H9 (cell line): ENCODE measurements around the gene ALDH1L1. TPM values are rescaled to one million over a fixed set of nuclear protein-coding genes. Genes with fewer than 3 reads are reported as not detected.

Experiments used
- DNase-seq: peaks from one replicate; pipeline ENCODE4 v3.0.0-alpha.2; 2017
- H2AFZ ChIP-seq: one replicate; pipeline ENCODE4 v1.6.1; 2013; ENCODE audit warnings: mild to moderate bottlenecking, low read length, control low read depth, moderate library complexity
- H2AK5ac ChIP-seq: 2 replicates; pipeline ENCODE4 v1.6.1; 2013; ENCODE audit warnings: low read length, control low read depth, mixed read lengths; ENCODE audit not compliant: insufficient read length
- H2BK120ac ChIP-seq: one replicate; pipeline ENCODE4 v1.6.1; 2013; ENCODE audit warnings: low read depth, mild to moderate bottlenecking, low read length, control low read depth, inconsistent platforms; ENCODE audit not compliant: poor library complexity, severe bottlenecking
- H2BK12ac ChIP-seq: 2 replicates; pipeline ENCODE4 v1.6.1; 2013; ENCODE audit warnings: low read length, control low read depth, mixed read lengths, low read depth; ENCODE audit not compliant: insufficient read length
- H2BK15ac ChIP-seq: 2 replicates; pipeline ENCODE4 v1.6.1; 2013; ENCODE audit warnings: low read depth, low read length, control low read depth
- H2BK20ac ChIP-seq: one replicate; pipeline ENCODE4 v1.6.1; 2013; ENCODE audit warnings: low read depth, mild to moderate bottlenecking, low read length, control low read depth, inconsistent platforms; ENCODE audit not compliant: poor library complexity, severe bottlenecking
- H2BK5ac ChIP-seq: 2 replicates; pipeline ENCODE4 v1.6.1; 2013; ENCODE audit warnings: low read length, control low read depth, mixed read lengths; ENCODE audit not compliant: insufficient read length
- H3K14ac ChIP-seq: 2 replicates; pipeline ENCODE4 v1.6.1; 2013; ENCODE audit warnings: low read length, control low read depth; ENCODE audit not compliant: insufficient read depth
- H3K18ac ChIP-seq: 2 replicates; pipeline ENCODE4 v1.6.1; 2013; ENCODE audit warnings: low read depth, mild to moderate bottlenecking, mixed read lengths, low read length, control low read depth; ENCODE audit not compliant: insufficient read length
- H3K23ac ChIP-seq: 2 replicates; pipeline ENCODE4 v1.6.1; 2013; ENCODE audit warnings: low read length, control low read depth, mixed read lengths, low read depth; ENCODE audit not compliant: insufficient read length
- H3K23me2 ChIP-seq: 2 replicates; pipeline ENCODE4 v1.6.1; 2013; ENCODE audit warnings: low read depth, mild to moderate bottlenecking, mixed read lengths, low read length, control low read depth; ENCODE audit not compliant: insufficient read length, poor library complexity, severe bottlenecking
- H3K27ac ChIP-seq: 2 replicates; pipeline ENCODE4 v1.5.1; 2013; ENCODE audit warnings: low read length, control low read depth, mixed read lengths, low read depth; ENCODE audit not compliant: insufficient read length
- H3K27me3 ChIP-seq: 2 replicates; pipeline ENCODE4 v1.6.1; 2013; ENCODE audit warnings: low read length, control low read depth, inconsistent platforms; ENCODE audit not compliant: insufficient read depth
- H3K4ac ChIP-seq: 2 replicates; pipeline ENCODE4 v1.6.1; 2013; ENCODE audit warnings: low read depth, mild to moderate bottlenecking, control low read depth, inconsistent platforms, low read length, moderate library complexity
- H3K4me1 ChIP-seq: 2 replicates; pipeline ENCODE4 v1.6.1; 2013; ENCODE audit warnings: low read length, control low read depth, inconsistent platforms; ENCODE audit not compliant: insufficient read depth
- H3K4me2 ChIP-seq: 2 replicates; pipeline ENCODE4 v1.6.1; 2013; ENCODE audit warnings: low read length, control low read depth, mixed read lengths; ENCODE audit not compliant: insufficient read length, insufficient read depth
- H3K56ac ChIP-seq: 2 replicates; pipeline ENCODE4 v1.6.1; 2013; ENCODE audit warnings: low read depth, mild to moderate bottlenecking, mixed read lengths, low read length, control low read depth; ENCODE audit not compliant: insufficient read length
- H3K79me1 ChIP-seq: 2 replicates; pipeline ENCODE4 v1.6.1; 2013; ENCODE audit warnings: low read depth, mild to moderate bottlenecking, moderate library complexity, low read length, control low read depth, inconsistent platforms; ENCODE audit not compliant: insufficient read depth, poor library complexity, severe bottlenecking
- H3K79me2 ChIP-seq: 2 replicates; pipeline ENCODE4 v1.6.1; 2013; ENCODE audit warnings: low read length, control low read depth, inconsistent platforms; ENCODE audit not compliant: insufficient read depth
- H3K9ac ChIP-seq: 2 replicates; pipeline ENCODE4 v1.6.1; 2013; ENCODE audit warnings: low read length, control low read depth, mixed read lengths; ENCODE audit not compliant: insufficient read length; ENCODE audit errors: extremely low read depth
- H3K9me3 ChIP-seq: one replicate; pipeline ENCODE4 v1.6.1; 2013; ENCODE audit warnings: low read depth, low read length, inconsistent platforms; ENCODE audit not compliant: control insufficient read depth
- H3T11ph ChIP-seq: one replicate; pipeline ENCODE4 v1.6.1; 2013; ENCODE audit warnings: mild to moderate bottlenecking, low read length, control low read depth, inconsistent platforms
- H4K20me1 ChIP-seq: one replicate; pipeline ENCODE4 v1.6.1; 2013; ENCODE audit not compliant: control insufficient read depth, insufficient read length, insufficient read depth
- H4K5ac ChIP-seq: 2 replicates; pipeline ENCODE4 v1.6.1; 2013; ENCODE audit warnings: low read depth, mild to moderate bottlenecking, mixed read lengths, low read length, control low read depth; ENCODE audit not compliant: insufficient read length
- H4K8ac ChIP-seq: replicated peaks from 2 replicates; pipeline ENCODE4 v1.6.1; 2013; ENCODE audit warnings: low read length, control low read depth, mixed read lengths, low read depth; ENCODE audit not compliant: insufficient read length
- H4K91ac ChIP-seq: 2 replicates; pipeline ENCODE4 v1.6.1; 2013; ENCODE audit warnings: low read depth, mild to moderate bottlenecking, moderate library complexity, mixed read lengths, low read length, control low read depth; ENCODE audit not compliant: insufficient read length
- H3K27ac Mint-ChIP-seq, 3 experiments: 2 replicates in 2 of 3; 3 replicates in 1 of 3; pipeline ENCODE4 v1.8.0; 2020 to 2021; ENCODE audit warnings: mixed read lengths in 3 of 3, mild to moderate bottlenecking in 1 of 3, moderate library complexity in 1 of 3
- H3K27me3 Mint-ChIP-seq: 2 replicates; pipeline ENCODE4 v1.8.0; 2021; ENCODE audit warnings: low read depth, mild to moderate bottlenecking, moderate library complexity, mixed read lengths
- H3K36me3 Mint-ChIP-seq, 3 experiments: 2 replicates in 2 of 3; 3 replicates in 1 of 3; pipeline ENCODE4 v1.8.0; 2020 to 2021; ENCODE audit warnings: low read depth in 3 of 3, mixed read lengths in 3 of 3; ENCODE audit not compliant: insufficient read depth in 1 of 3
- H3K4me1 Mint-ChIP-seq, 2 experiments: 2 replicates each; pipeline ENCODE4 v1.8.0; 2020; ENCODE audit warnings: mixed read lengths in 2 of 2
- H3K4me3 Mint-ChIP-seq, 2 experiments: 2 replicates in 1 of 2; 3 replicates in 1 of 2; pipeline ENCODE4 v1.8.0; 2020 to 2021; ENCODE audit warnings: mild to moderate bottlenecking in 2 of 2, mixed read lengths in 2 of 2, moderate library complexity in 1 of 2
- H3K9me3 Mint-ChIP-seq, 2 experiments: 2 replicates in 1 of 2; 3 replicates in 1 of 2; pipeline ENCODE4 v1.8.0; 2020; ENCODE audit warnings: mild to moderate bottlenecking in 2 of 2, mixed read lengths in 2 of 2, moderate library complexity in 1 of 2
- WGBS: extraction: QIAGEN DNeasy Blood & Tissue Kit; methylation state at CpG from one replicate; pipeline ENCODE4 v1.1.7; 2013; ENCODE audit warnings: missing lambda C conversion rate, low lambda C conversion rate, mixed read lengths; ENCODE audit not compliant: insufficient read length; ENCODE audit errors: extremely low coverage; 5-methylcytosine and 5-hydroxymethylcytosine counted together
- total RNA-seq: library from RNA; stranded (reverse); gene quantifications from 2 replicates; pipeline ENCODE4 v1.2.1, GENCODE V29; 2021
- TF ChIP-seq, protein P1 (sequence below): fragments of 200-600 bp; sonication (generic); conservative IDR thresholded peaks from 3 replicates; pipeline ENCODE4 v1.8.0; 2021; ENCODE audit warnings: antibody characterized with exemption, mild to moderate bottlenecking

The ALDH1L1 gene
- total RNA-seq, 1 experiment from 2014 or later, result 0.90 TPM

GRCh38 chr3:126137490-126138130, 42.8 kb downstream of the ALDH1L1 start:
- Histone ChIP-seq H2AFZ (no peak overlapping the region), H3K9me3 (no peaks in the 10 kb centered on the region), H3K4me2 (no peak overlapping the region), H2BK5ac (no peak overlapping the region), H3K14ac (no peak overlapping the region), H4K8ac (no peak overlapping the region), H3K79me1 (no peaks in the 10 kb centered on the region), H2BK15ac (no peak overlapping the region), H3K23ac (no peak overlapping the region), H3K27ac (no peak overlapping the region), H3K4me1 (peaks cover 3% of the 10 kb centered on the region; the same call in 1 of the 2 replicates), H3K79me2 (no peaks in the 10 kb centered on the region), H3K23me2 (no peaks in the 10 kb centered on the region), H3K56ac (no peak overlapping the region), H2AK5ac (no peak overlapping the region), H3K27me3 (no peaks in the 10 kb centered on the region), H2BK12ac (no peak overlapping the region), H2BK120ac (no peak overlapping the region), H4K20me1 (peaks cover 2% of the 10 kb centered on the region), H3T11ph (no peak overlapping the region), H4K91ac (no peak overlapping the region), H4K5ac (no peak overlapping the region), H3K18ac (no peak overlapping the region), H2BK20ac (no peak overlapping the region), H3K9ac (no peak overlapping the region), H3K4ac (no peak overlapping the region)
- TF ChIP-seq, protein P1, sequence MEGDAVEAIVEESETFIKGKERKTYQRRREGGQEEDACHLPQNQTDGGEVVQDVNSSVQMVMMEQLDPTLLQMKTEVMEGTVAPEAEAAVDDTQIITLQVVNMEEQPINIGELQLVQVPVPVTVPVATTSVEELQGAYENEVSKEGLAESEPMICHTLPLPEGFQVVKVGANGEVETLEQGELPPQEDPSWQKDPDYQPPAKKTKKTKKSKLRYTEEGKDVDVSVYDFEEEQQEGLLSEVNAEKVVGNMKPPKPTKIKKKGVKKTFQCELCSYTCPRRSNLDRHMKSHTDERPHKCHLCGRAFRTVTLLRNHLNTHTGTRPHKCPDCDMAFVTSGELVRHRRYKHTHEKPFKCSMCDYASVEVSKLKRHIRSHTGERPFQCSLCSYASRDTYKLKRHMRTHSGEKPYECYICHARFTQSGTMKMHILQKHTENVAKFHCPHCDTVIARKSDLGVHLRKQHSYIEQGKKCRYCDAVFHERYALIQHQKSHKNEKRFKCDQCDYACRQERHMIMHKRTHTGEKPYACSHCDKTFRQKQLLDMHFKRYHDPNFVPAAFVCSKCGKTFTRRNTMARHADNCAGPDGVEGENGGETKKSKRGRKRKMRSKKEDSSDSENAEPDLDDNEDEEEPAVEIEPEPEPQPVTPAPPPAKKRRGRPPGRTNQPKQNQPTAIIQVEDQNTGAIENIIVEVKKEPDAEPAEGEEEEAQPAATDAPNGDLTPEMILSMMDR, result no peak
- DNase-seq, result peak; percentile 12
- no peak overlapping the region for H3K27ac Mint-ChIP-seq
- H3K4me3 Mint-ChIP-seq, result no peak overlapping the region
- peaks cover 26% of the 10 kb centered on the region for H3K27me3 Mint-ChIP-seq
- no CpG with 5 or more reads among the region's 8 CpGs for WGBS
- H3K4me1 Mint-ChIP-seq, result peaks cover 12 to 13% of the 10 kb centered on the region in 2 experiments
- H3K9me3 Mint-ChIP-seq, result peaks cover 0 to 4% of the 10 kb centered on the region in 2 experiments; a peak in 2 of 5 replicates
- H3K36me3 Mint-ChIP-seq, result no peaks in the 10 kb centered on the region
